ENCODE data around the gene ITGA5.

DNA sequence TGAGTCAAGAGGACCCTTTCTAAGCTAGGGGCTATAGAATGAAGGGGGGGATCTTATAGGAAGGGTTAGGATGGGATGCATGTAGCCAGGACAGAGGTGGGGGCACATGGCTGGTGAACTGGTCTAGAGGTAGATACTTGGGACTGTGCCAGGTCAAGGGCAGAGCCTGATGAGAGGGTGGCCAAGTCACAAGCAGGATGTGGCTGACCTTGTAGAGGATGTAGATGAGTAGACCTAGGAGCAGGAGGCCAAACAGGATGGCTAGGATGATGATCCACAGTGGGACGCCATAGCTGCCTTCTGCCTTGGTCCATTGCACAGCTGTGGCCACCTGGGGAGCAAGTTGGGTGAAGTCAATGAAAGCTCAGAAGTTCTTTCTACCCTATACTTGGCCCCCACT is 21.9 kb downstream of the ITGA5 start:
- TF ChIP-seq CTCF (IDR thresholded peaks at IDR 0.05; ENCODE audit: insufficient read depth, low read length, poor library complexity, severe bottlenecking) = no peak
- TF ChIP-seq EZH2phosphoT487 (conservative IDR thresholded peaks at IDR 0.05; ENCODE audit: low read length) = no peak
